ENCODE measurements around the gene SPRED2.

The SPRED2 gene

GRCh38 chr2:65438137-65438899, 5.9 kb upstream of the SPRED2 start:
- no peak for DNase-seq

GRCh38 chr2:65437392-65438135, 5.2 kb upstream of the SPRED2 start:
- no peak for DNase-seq

- DNase-seq, result peak in 1 of 6 experiments; percentile 32
These were observed 4.4 kb upstream of the SPRED2 start for GRCh38 chr2:65436824-65437221.

GRCh38 chr2:65436169-65436823, 3.9 kb upstream of the SPRED2 start:
- DNase-seq, result peak in 2 of 6 experiments; percentile 13 to 28

GRCh38 chr2:65435625-65436168, 3.3 kb upstream of the SPRED2 start:
- peak in 2 of 6 experiments; percentile 4 to 18 for DNase-seq

- no peak for DNase-seq
These were observed 2.3 kb upstream of the SPRED2 start for GRCh38 chr2:65434592-65435241.

- DNase-seq, result peak in 5 of 6 experiments; percentile 26 to 58 (median 41)
These were observed 775 bp downstream of the SPRED2 start for GRCh38 chr2:65431421-65432226.

GRCh38 chr2:65430603-65431420, 1.6 kb downstream of the SPRED2 start:
- DNase-seq, result peak; percentile 37 to 76 (median 52)

GRCh38 chr2:65429786-65430602, 2.4 kb downstream of the SPRED2 start:
- DNase-seq, result no peak

- no peak for DNase-seq
These were observed 4.9 kb downstream of the SPRED2 start for GRCh38 chr2:65427532-65427931.

- no peak for DNase-seq
These were observed 7.1 kb downstream of the SPRED2 start for GRCh38 chr2:65425276-65425675.

GRCh38 chr2:65424391-65424790, 8.0 kb downstream of the SPRED2 start:
- DNase-seq, result no peak

- no peak for DNase-seq
These were observed 11.0 kb downstream of the SPRED2 start for GRCh38 chr2:65421432-65421748.

- DNase-seq, result peak in 1 of 6 experiments; percentile 4
These were observed 11.5 kb downstream of the SPRED2 start for GRCh38 chr2:65420712-65421431.

GRCh38 chr2:65417509-65418085, 14.8 kb downstream of the SPRED2 start:
- no peak for DNase-seq

- peak in 1 of 6 experiments; percentile 13 for DNase-seq
These were observed 15.5 kb downstream of the SPRED2 start for GRCh38 chr2:65416945-65417344.

GRCh38 chr2:65416321-65416720, 16.1 kb downstream of the SPRED2 start:
- DNase-seq, result no peak

- no peak for DNase-seq
These were observed 17.3 kb downstream of the SPRED2 start for GRCh38 chr2:65415091-65415490.

- DNase-seq, result no peak
These were observed 18.8 kb downstream of the SPRED2 start for GRCh38 chr2:65413610-65414009.
